Left lung (tissue), 10 donors: ENCODE data around the gene SPATS2. TPM values are rescaled to one million over a fixed set of nuclear protein-coding genes. Genes with fewer than 3 reads are reported as not detected.

Experiments used
- ATAC-seq: fragments of 200-7000 bp; cut with Tn5 transposase; one replicate; pipeline ENCODE4 v1.9.1; 2020; ENCODE audit warnings: moderate library complexity
- DNase-seq, 4 donors: peaks; one replicate each; pipeline ENCODE4 v3.0.0-alpha.2; 2013 to 2020
- H3K27ac ChIP-seq, 2 donors: fragments of 200-600 bp; sonication (generic) in 1 of 2; one replicate each; pipeline versions ENCODE4 v1.5.0 to v1.8.0; 2020 to 2021
- H3K27me3 ChIP-seq, 2 donors: fragments of 200-600 bp; sonication (generic) in 1 of 2; one replicate each; pipeline versions ENCODE4 v1.5.0 to v1.8.0; 2020 to 2021
- H3K36me3 ChIP-seq, 2 donors: fragments of 200-600 bp; sonication (generic) in 1 of 2; one replicate each; pipeline versions ENCODE4 v1.5.0 to v1.8.0; 2020 to 2021
- H3K4me1 ChIP-seq, 2 donors: fragments of 200-600 bp; one replicate each; pipeline ENCODE4 v1.8.0; 2021
- H3K4me3 ChIP-seq, 2 donors: fragments of 200-600 bp; sonication (generic) in 1 of 2; one replicate each; pipeline versions ENCODE4 v1.5.0 to v1.8.0; 2020 to 2021; ENCODE audit warnings: mild to moderate bottlenecking in 1 of 2
- H3K9me3 ChIP-seq, 2 donors: fragments of 200-600 bp; sonication (generic) in 1 of 2; one replicate each; pipeline versions ENCODE4 v1.5.0 to v1.8.0; 2020 to 2021
- CTCF ChIP-seq, 2 donors: fragments of 200-600 bp; sonication (generic) in 1 of 2; IDR thresholded peaks; one replicate each; pipeline versions ENCODE4 v1.5.0 to v1.8.0; 2021; ENCODE audit warnings: antibody characterized with exemption in 2 of 2
- intact Hi-C, 2 donors: fragments of 100-400 bp; cut with DNase I; formaldehyde crosslinking; loops; one replicate each; pipeline versions ENCODE4 v1.11.2 to v1.14.2; 2022
- polyA plus RNA-seq, 6 donors: library from polyadenylated mRNA; unstranded; fragments of 120-200 nt; gene quantifications; one replicate each; pipeline ENCODE4 v1.2.1, GENCODE V29; 2013; ENCODE audit not compliant: insufficient read length in 6 of 6
- total RNA-seq, 2 donors: library from RNA; stranded (reverse); fragmentation: NEBNext Ultra II Directional; extraction: Animal tissue kit (Norgen Biotek cat#: 25700); gene quantifications; one replicate each; pipeline ENCODE4 v1.2.1, GENCODE V29; 2021
- donor health status: DM: no; HTN: yes; CAD: no.
- donor health status: DM: no; HTN: no; CAD: no.

The SPATS2 gene
- total and polyA plus RNA-seq, 8 donors = 14.6 to 77.0 (median 67.7) TPM

DNA sequence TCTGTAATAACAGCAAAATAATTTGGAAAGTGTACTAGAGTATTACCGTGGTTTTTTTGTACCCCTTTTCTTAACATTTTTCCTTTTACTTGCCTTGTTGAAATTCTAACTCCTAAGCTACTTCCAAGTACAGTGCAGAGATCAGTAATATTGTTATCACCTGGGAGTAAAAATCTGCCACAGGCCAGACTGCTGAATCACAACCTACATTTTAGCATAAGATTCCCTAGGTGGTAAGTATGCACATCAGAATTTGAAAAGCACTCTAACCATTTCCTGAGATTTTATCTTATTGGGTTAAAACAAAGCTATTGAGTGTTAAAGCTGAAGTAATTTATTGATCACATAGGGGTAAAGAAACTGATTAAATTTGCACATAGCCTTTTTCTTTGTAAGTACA is 116.4 kb downstream of the SPATS2 start:
- H3K36me3 ChIP-seq = no peaks in the 10 kb centered on the region
- H3K27me3 ChIP-seq = no peaks in the 10 kb centered on the region
- no peak overlapping the region for H3K27ac ChIP-seq
- no peak for TF ChIP-seq CTCF (IDR thresholded peaks at IDR 0.05)
- H3K4me3 ChIP-seq = no peak overlapping the region
- intact Hi-C loops = no loop called here
- no peak for DNase-seq
- no peaks in the 10 kb centered on the region for H3K9me3 ChIP-seq
- no peaks in the 10 kb centered on the region for H3K4me1 ChIP-seq
- no peak for ATAC-seq

DNA sequence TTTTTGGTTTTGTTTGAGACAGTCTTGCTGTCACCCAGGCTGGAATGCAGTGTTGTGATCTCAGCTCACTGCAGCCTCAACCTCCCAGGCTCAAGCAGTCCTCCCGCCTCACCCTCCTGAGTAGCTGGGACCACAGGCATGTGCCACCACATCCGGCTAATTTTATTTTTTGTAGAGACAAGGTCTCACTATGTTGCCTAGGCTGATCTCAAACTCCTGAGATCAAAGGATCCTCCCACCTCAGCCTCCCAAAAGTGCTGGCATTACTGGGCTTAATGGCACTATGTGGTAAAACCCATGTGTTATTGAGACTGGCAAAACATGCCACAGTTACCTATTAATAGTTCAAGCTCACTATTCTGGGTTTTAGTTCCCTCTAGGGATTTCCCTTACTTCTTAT is 120.3 kb downstream of the SPATS2 start:
- no peak for TF ChIP-seq CTCF (IDR thresholded peaks at IDR 0.05)
- Histone ChIP-seq H3K4me3 (no peak overlapping the region), H3K9me3 (no peaks in the 10 kb centered on the region), H3K27me3 (no peaks in the 10 kb centered on the region), H3K4me1 (no peaks in the 10 kb centered on the region), H3K27ac (no peak overlapping the region), H3K36me3 (no peaks in the 10 kb centered on the region)
- no peak for ATAC-seq
- no peak for DNase-seq
- intact Hi-C loops = no loop called here

- intact Hi-C loops = no loop called here
- Histone ChIP-seq H3K27ac (no peak overlapping the region), H3K4me3 (no peak overlapping the region), H3K36me3 (no peaks in the 10 kb centered on the region), H3K9me3 (no peaks in the 10 kb centered on the region), H3K27me3 (no peaks in the 10 kb centered on the region), H3K4me1 (no peaks in the 10 kb centered on the region)
- no peak for TF ChIP-seq CTCF (IDR thresholded peaks at IDR 0.05)
- ATAC-seq (no peak), DNase-seq (no peak)
These were observed 121.9 kb downstream of the SPATS2 start for GRCh38 chr12:49489154-49489553.

GRCh38 chr12:49489720-49490119 is 122.5 kb downstream of the SPATS2 start:
- no peak overlapping the region for H3K27ac ChIP-seq
- no peak overlapping the region for H3K4me3 ChIP-seq
- no peaks in the 10 kb centered on the region for H3K4me1 ChIP-seq
- no peak for ATAC-seq
- intact Hi-C loops = no loop called here
- H3K27me3 ChIP-seq = no peaks in the 10 kb centered on the region
- no peak for TF ChIP-seq CTCF (IDR thresholded peaks at IDR 0.05)
- no peaks in the 10 kb centered on the region for H3K9me3 ChIP-seq
- no peak for DNase-seq
- peaks cover 0 to 2% of the 10 kb centered on the region in 2 donors for H3K36me3 ChIP-seq

- H3K36me3 ChIP-seq = peaks cover 0 to 12% of the 10 kb centered on the region in 2 donors
- no peak overlapping the region for H3K27ac ChIP-seq
- ATAC-seq (no peak), DNase-seq (no peak)
- no peaks in the 10 kb centered on the region for H3K4me1 ChIP-seq
- no peak overlapping the region for H3K4me3 ChIP-seq
- no peaks in the 10 kb centered on the region for H3K9me3 ChIP-seq
- H3K27me3 ChIP-seq = no peaks in the 10 kb centered on the region
- intact Hi-C loops = no loop called here
- no peak for TF ChIP-seq CTCF (IDR thresholded peaks at IDR 0.05)
These were observed 124.6 kb downstream of the SPATS2 start for GRCh38 chr12:49491823-49492222.
